Measurements from ENCODE around the gene CARHSP1. TPM values are rescaled to one million over a fixed set of nuclear protein-coding genes. Genes with fewer than 3 reads are reported as not detected.
"Not testable (repeated sequence)": the region's sequence is repeated elsewhere in the genome, so short reads cannot be mapped to it uniquely, and the experiment has no call there.

The CARHSP1 gene
- total and polyA plus RNA-seq, 2 of the 8 experiments (the other 6 are each of a cell fraction or from before 2014, with no cell fraction given): 292 to 300 TPM

DNA sequence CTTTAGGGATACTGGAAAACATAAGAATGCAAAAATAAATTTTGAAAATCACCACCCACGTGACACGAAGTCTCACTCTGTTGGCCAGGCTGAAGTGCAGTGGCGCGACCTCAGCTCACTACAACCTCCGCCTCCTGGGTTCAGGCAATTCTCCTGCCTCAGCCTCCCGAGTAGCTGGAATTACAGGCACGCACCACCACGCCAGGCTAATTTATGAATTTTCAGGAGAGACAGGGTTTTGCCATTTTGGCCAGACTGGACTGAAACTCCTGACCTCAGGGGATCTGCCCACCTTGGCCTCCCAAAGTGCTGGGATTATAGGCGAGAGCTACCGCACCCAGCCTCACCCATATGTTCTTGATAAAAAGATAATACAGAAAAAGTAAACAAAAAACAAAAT lies 48.5 kb upstream of the CARHSP1 start:
- not testable (repeated sequence) for H3K23ac ChIP-seq (ENCODE audit: insufficient read length); FAIRE-seq; H4K5ac ChIP-seq (ENCODE audit: insufficient read length, low read depth, low read length); H3K9ac ChIP-seq (replicated peaks in 1 of 4; ENCODE audit: extremely low read depth in 1 of 4, low read depth in 3 of 4, low read length in 3 of 4); H3K4me2 ChIP-seq (ENCODE audit: insufficient read depth in 1 of 2, low read depth in 2 of 2, low read length in 2 of 2); H3K79me1 ChIP-seq (ENCODE audit: low read depth, low read length); H2BK5ac ChIP-seq (ENCODE audit: low read depth, low read length); H3K4me3 ChIP-seq (ENCODE audit: extremely low read depth in 1 of 4, insufficient read depth in 2 of 4, low read depth in 3 of 4, low read length in 4 of 4); H4K8ac ChIP-seq (ENCODE audit: extremely low read depth, insufficient read depth, low read length); H2AFZ ChIP-seq (ENCODE audit: low read length); DNase-seq (ENCODE audit: low read depth in 1 of 2, low spot score in 2 of 2); H3K4me1 ChIP-seq (replicated peaks in 1 of 4; ENCODE audit: control insufficient read depth in 3 of 4, insufficient read depth in 4 of 4, low read length in 3 of 4); H2BK120ac ChIP-seq (replicated peaks; ENCODE audit: low read depth, low read length); H4K91ac ChIP-seq (replicated peaks; ENCODE audit: insufficient read length, low read length); H2BK15ac ChIP-seq (ENCODE audit: low read length); H3K4ac ChIP-seq (replicated peaks; ENCODE audit: insufficient read length, low read depth, low read length); H3K14ac ChIP-seq (ENCODE audit: insufficient read length); H2BK12ac ChIP-seq (ENCODE audit: low read depth, low read length); H3K56ac ChIP-seq (replicated peaks; ENCODE audit: insufficient read length, low read depth, low read length); H2AK5ac ChIP-seq (ENCODE audit: low read depth, low read length); H3K23me2 ChIP-seq (ENCODE audit: low read depth, low read length); H3K79me2 ChIP-seq (ENCODE audit: control insufficient read depth in 1 of 2, insufficient read depth in 2 of 2, low read length in 2 of 2); H2BK20ac ChIP-seq (ENCODE audit: low read length); H3K18ac ChIP-seq (ENCODE audit: extremely low read depth, low read length); H3K27ac ChIP-seq (ENCODE audit: low read depth, low read length); H3K27me3 ChIP-seq (replicated peaks in 1 of 4; ENCODE audit: control insufficient read depth in 3 of 4, extremely low read depth in 1 of 4, insufficient read depth in 3 of 4, low read length in 3 of 4); H3K9me3 ChIP-seq (ENCODE audit: insufficient read depth in 2 of 2, low read depth in 1 of 2, low read length in 1 of 2)
- ChIA-PET CTCF (ENCODE audit: partially characterized antibody) (interaction anchor here (0.7 to 7.4 kb wide), 4 partner anchors 12 to 91 kb away, joined by 3 to 39 read pairs (median 4); no protein-coding TSS in a partner anchor), POLR2A (ENCODE audit: partially characterized antibody) (interaction anchor here (1.2 kb wide), 1 partner anchor 16 kb away, joined by 3 read pairs; no protein-coding TSS in a partner anchor)
- Histone ChIP-seq H4K20me1 (replicated peaks in 1 of 2; ENCODE audit: control insufficient read depth in 1 of 2, insufficient read depth in 2 of 2, low read length in 2 of 2) (peaks cover 4 to 14% of the 10 kb centered on the region in 2 experiments), H3K36me3 (ENCODE audit: control insufficient read depth in 2 of 4, insufficient read depth in 4 of 4, low read length in 3 of 4) (peaks cover 27 to 73% (median 53%) of the 10 kb centered on the region in 4 experiments)
- 98% methylated on average over 10 of the region's 10 CpGs; no CpG with 5 or more reads in 1 of the 2 experiments for WGBS, 2 experiments (ENCODE audit: extremely low coverage in 1 of 2, insufficient coverage in 1 of 2, insufficient read length in 1 of 2, insufficient replicate concordance in 2 of 2, low coverage in 1 of 2, low lambda C conversion rate in 2 of 2, missing lambda C conversion rate in 1 of 2)
